A549 (cell line): ENCODE results near the gene ATP13A1. TPM values are rescaled to one million over a fixed set of nuclear protein-coding genes. Genes with fewer than 3 reads are reported as not detected.
A peak's percentile ranks its signal among the peaks of the same experiment; 100 is the strongest.

Experiments
- ATAC-seq, 2 experiments: fragments of 200-7000 bp in 1 of 2; fragments of >200 bp in 1 of 2; cut with Nextera tagmentation in 1 of 2; cut with Tn5 transposase in 1 of 2; 3 replicates each; pipeline versions ENCODE4 v1.8.0 to v1.9.1; 2018 to 2020; ENCODE audit warnings: mild to moderate bottlenecking in 1 of 2, moderate library complexity in 1 of 2
- CTCF ChIA-PET: fragments of 300-600 bp; sonication (Branson Sonifier 250); formaldehyde crosslinking; extraction: SDS; loops from one replicate; lab custom pipeline; 2021; ENCODE audit warnings: antibody characterized with exemption, inconsistent platforms; lab: Yijun Ruan, JAX
- POLR2A ChIA-PET: fragments of 350-600 bp; formaldehyde crosslinking; extraction: SDS; loops from one replicate; lab custom pipeline; 2021; ENCODE audit warnings: antibody characterized with exemption, inconsistent platforms; lab: Yijun Ruan, JAX
- DNase-seq, 2 experiments: peaks; one replicate each; pipeline versions ENCODE4 v3.0.0 to v3.0.0-alpha.2; 2011 to 2016; ENCODE audit warnings: low read depth in 1 of 2, low spot score in 1 of 2
- FAIRE-seq: peaks from 2 replicates; lab custom pipeline; 2011; peaks lifted over from hg19 to GRCh38; lab: Jason Lieb, UNC
- H3K27ac ChIP-seq, 2 experiments: fragments of >200 bp; sonication (Bioruptor Twin); formaldehyde crosslinking; 3 replicates each; pipeline ENCODE4 v1.5.1; 2016 to 2017
- H3K4me1 ChIP-seq: fragments of >200 bp; sonication (Bioruptor Twin); formaldehyde crosslinking; 3 replicates; pipeline ENCODE4 v1.6.1; 2016
- H3K4me2 ChIP-seq: fragments of >200 bp; sonication (Bioruptor Twin); formaldehyde crosslinking; 3 replicates; pipeline ENCODE4 v1.6.1; 2016
- H3K4me3 ChIP-seq: fragments of >200 bp; sonication (Bioruptor Twin); formaldehyde crosslinking; 3 replicates; pipeline ENCODE4 v1.5.1; 2016
- H3K9me3 ChIP-seq: fragments of >200 bp; sonication (Bioruptor Twin); formaldehyde crosslinking; 3 replicates; pipeline ENCODE4 v1.6.1; 2016
- ATOH8 ChIP-seq: fragments of 250-450 bp; sonication (Bioruptor Pico); IDR thresholded peaks from 2 replicates; pipeline ENCODE4 v1.5.0; 2020; ENCODE audit warnings: low read depth, mild to moderate bottlenecking, moderate library complexity
- CBX2 ChIP-seq: fragments of 200-600 bp; sonication (generic); IDR thresholded peaks from 2 replicates; pipeline ENCODE4 v1.6.1; 2016; ENCODE audit warnings: low read depth, mild to moderate bottlenecking, borderline replicate concordance
- CBX8 ChIP-seq: fragments of 200-600 bp; sonication (generic); IDR thresholded peaks from 2 replicates; pipeline ENCODE4 v1.6.1; 2016
- CHD4 ChIP-seq: fragments of 200-600 bp; sonication (generic); IDR thresholded peaks from 2 replicates; pipeline ENCODE4 v1.6.1; 2016; ENCODE audit warnings: antibody characterized with exemption, mild to moderate bottlenecking, borderline replicate concordance
- E2F6 ChIP-seq: IDR thresholded peaks from 2 replicates; pipeline ENCODE4 v1.6.1; 2012; ENCODE audit warnings: low read depth, borderline replicate concordance
- ELK1 ChIP-seq: fragments of 150-350 bp; IDR thresholded peaks from 2 replicates; pipeline ENCODE4 v1.6.1; 2014; ENCODE audit warnings: low read depth, mild to moderate bottlenecking, low read length
- EP300 ChIP-seq, 2 experiments: fragments of >200 bp; sonication (Bioruptor Twin); formaldehyde crosslinking; IDR thresholded peaks; 2 replicates in 1 of 2; 3 replicates in 1 of 2; pipeline ENCODE4 v1.6.1; 2016 to 2017
- FOXS1 ChIP-seq: fragments of 250-450 bp; sonication (Bioruptor Pico); IDR thresholded peaks from 2 replicates; pipeline ENCODE4 v1.5.0; 2020; ENCODE audit warnings: mild to moderate bottlenecking, moderate library complexity
- HDAC2 ChIP-seq: fragments of 200-600 bp; sonication (generic); IDR thresholded peaks from 2 replicates; pipeline ENCODE4 v1.6.1; 2016
- HEYL ChIP-seq: fragments of 250-450 bp; sonication (Bioruptor Pico); IDR thresholded peaks from 2 replicates; pipeline ENCODE4 v1.8.0; 2021; ENCODE audit warnings: mild to moderate bottlenecking, moderate library complexity
- HOXA7 ChIP-seq: fragments of 250-450 bp; sonication (Bioruptor Pico); IDR thresholded peaks from 2 replicates; pipeline ENCODE4 v1.5.0; 2020; ENCODE audit warnings: mild to moderate bottlenecking, moderate library complexity
- JUN ChIP-seq, 2 experiments: fragments of >200 bp; sonication (Bioruptor Twin); formaldehyde crosslinking; IDR thresholded peaks; 2 replicates in 1 of 2; 3 replicates in 1 of 2; pipeline ENCODE4 v1.6.1; 2016 to 2017
- JUNB ChIP-seq: fragments of >200 bp; sonication (Bioruptor Twin); formaldehyde crosslinking; IDR thresholded peaks from 2 replicates; pipeline ENCODE4 v1.6.1; 2016
- KDM1A ChIP-seq: fragments of 200-600 bp; sonication (generic); IDR thresholded peaks from 2 replicates; pipeline ENCODE4 v1.6.1; 2016; ENCODE audit warnings: low read depth, mild to moderate bottlenecking
- MAFK ChIP-seq: fragments of 450-650 bp; IDR thresholded peaks from 2 replicates; pipeline ENCODE4 v1.6.1; 2014; ENCODE audit not compliant: partially characterized antibody
- MAX ChIP-seq: IDR thresholded peaks from 2 replicates; pipeline ENCODE4 v1.6.1; 2012
- NPAS2 ChIP-seq: fragments of 250-450 bp; sonication (Bioruptor Pico); IDR thresholded peaks from 2 replicates; pipeline ENCODE4 v1.8.0; 2022; ENCODE audit warnings: mild to moderate bottlenecking, moderate library complexity, borderline replicate concordance
- NR3C1 ChIP-seq: fragments of >200 bp; sonication (Bioruptor Twin); formaldehyde crosslinking; IDR thresholded peaks from 3 replicates; pipeline ENCODE4 v1.6.1; 2017
- PBX3 ChIP-seq: IDR thresholded peaks from 2 replicates; pipeline ENCODE4 v1.6.1; 2012
- PHF8 ChIP-seq: fragments of 200-600 bp; sonication (generic); IDR thresholded peaks from 2 replicates; pipeline ENCODE4 v1.6.1; 2016; ENCODE audit warnings: low read depth, mild to moderate bottlenecking, antibody characterized with exemption, moderate library complexity, borderline replicate concordance
- POLR2A ChIP-seq: IDR thresholded peaks from 2 replicates; pipeline ENCODE4 v1.6.1; 2012; ENCODE audit warnings: mild to moderate bottlenecking, low read length
- POLR2AphosphoS2 ChIP-seq: conservative IDR thresholded peaks from 2 replicates; pipeline ENCODE4 v1.6.1; 2012; ENCODE audit warnings: low read length, improper control_type of control experiment, inconsistent platforms
- RARB ChIP-seq: fragments of 250-450 bp; sonication (Bioruptor Pico); IDR thresholded peaks from 2 replicates; pipeline ENCODE4 v1.8.0; 2021; ENCODE audit warnings: mild to moderate bottlenecking, moderate library complexity
- RFX5 ChIP-seq: fragments of 450-650 bp; IDR thresholded peaks from 2 replicates; pipeline ENCODE4 v1.7.1; 2014; ENCODE audit warnings: antibody characterized with exemption, mild to moderate bottlenecking, moderate library complexity
- RNF2 ChIP-seq: fragments of 200-600 bp; sonication (generic); IDR thresholded peaks from 2 replicates; pipeline ENCODE4 v1.6.1; 2016; ENCODE audit warnings: low read depth, mild to moderate bottlenecking, antibody characterized with exemption, moderate library complexity, borderline replicate concordance
- TFCP2L1 ChIP-seq: fragments of 250-450 bp; sonication (Bioruptor Pico); IDR thresholded peaks from 2 replicates; pipeline ENCODE4 v1.5.0; 2021; ENCODE audit warnings: mild to moderate bottlenecking
- TP53 ChIP-seq: fragments of 250-450 bp; sonication (Bioruptor Pico); IDR thresholded peaks from 2 replicates; pipeline ENCODE4 v1.5.0; 2021; ENCODE audit warnings: mild to moderate bottlenecking, moderate library complexity
- ZC3H11A ChIP-seq: fragments of 450-650 bp; IDR thresholded peaks from 2 replicates; pipeline ENCODE4 v1.6.1; 2014; ENCODE audit warnings: antibody characterized with exemption, mild to moderate bottlenecking
- ZFP36 ChIP-seq: fragments of 450-650 bp; IDR thresholded peaks from 2 replicates; pipeline ENCODE4 v1.6.1; 2014; ENCODE audit warnings: borderline replicate concordance; ENCODE audit not compliant: partially characterized antibody
- ZSCAN20 ChIP-seq: fragments of 250-450 bp; sonication (Bioruptor Pico); IDR thresholded peaks from 2 replicates; pipeline ENCODE4 v1.8.0; 2022; ENCODE audit warnings: mild to moderate bottlenecking, moderate library complexity
- WGBS: methylation state at CpG from one replicate; pipeline ENCODE4 v1.1.6; 2017; ENCODE audit errors: missing lambda C conversion rate; 5-methylcytosine and 5-hydroxymethylcytosine counted together
- polyA minus RNA-seq: library from RNA; depleted of rRNA, polyadenylated mRNA; stranded (reverse); fragments of >200 nt; gene quantifications from 2 replicates; pipeline ENCODE4 v1.2.3, GENCODE V29; 2011; rRNA and poly(A)+ RNA removed
- polyA plus RNA-seq, 4 experiments: library from polyadenylated mRNA; depleted of rRNA in 3 of 4; stranded (reverse); fragments of >200 nt; fragmentation: RNase III in 1 of 4; extraction: RNeasy Plus Mini Kit Qiagen cat#74134 plus additional on column Dnase treatment in 1 of 4; gene quantifications; 2 replicates in 3 of 4; 3 replicates in 1 of 4; pipeline ENCODE4 v1.2.3, GENCODE V29; 2011 to 2017
- TF ChIP-seq, protein P1 (sequence below): fragments of >200 bp; sonication (Bioruptor Twin); formaldehyde crosslinking; IDR thresholded peaks from 3 replicates; pipeline ENCODE4 v1.6.1; 2016
- TF ChIP-seq, protein P2 (sequence below): fragments of 250-450 bp; sonication (Bioruptor Pico); IDR thresholded peaks from 2 replicates; pipeline ENCODE4 v1.5.0; 2021; ENCODE audit warnings: mild to moderate bottlenecking, moderate library complexity, borderline replicate concordance

The ATP13A1 gene
- polyA plus RNA-seq (2011; rRNA removed), result 10.8 and 13.7 TPM in 2 replicates
- 37.0 and 39.5 TPM in 2 replicates for polyA plus RNA-seq (2012; cell fraction: cytosol; rRNA removed)
- polyA plus RNA-seq (2012; cell fraction: nucleus; rRNA removed), result 209 and 289 TPM in 2 replicates
- 24.6 to 30.1 TPM (median 29.9 TPM) in 3 replicates for polyA plus RNA-seq (2017; fragmentation: RNase III; extraction: RNeasy Plus Mini Kit Qiagen cat#74134 plus additional on column Dnase treatment)
- polyA minus RNA-seq, result 33.3 and 38.6 TPM in 2 replicates

DNA sequence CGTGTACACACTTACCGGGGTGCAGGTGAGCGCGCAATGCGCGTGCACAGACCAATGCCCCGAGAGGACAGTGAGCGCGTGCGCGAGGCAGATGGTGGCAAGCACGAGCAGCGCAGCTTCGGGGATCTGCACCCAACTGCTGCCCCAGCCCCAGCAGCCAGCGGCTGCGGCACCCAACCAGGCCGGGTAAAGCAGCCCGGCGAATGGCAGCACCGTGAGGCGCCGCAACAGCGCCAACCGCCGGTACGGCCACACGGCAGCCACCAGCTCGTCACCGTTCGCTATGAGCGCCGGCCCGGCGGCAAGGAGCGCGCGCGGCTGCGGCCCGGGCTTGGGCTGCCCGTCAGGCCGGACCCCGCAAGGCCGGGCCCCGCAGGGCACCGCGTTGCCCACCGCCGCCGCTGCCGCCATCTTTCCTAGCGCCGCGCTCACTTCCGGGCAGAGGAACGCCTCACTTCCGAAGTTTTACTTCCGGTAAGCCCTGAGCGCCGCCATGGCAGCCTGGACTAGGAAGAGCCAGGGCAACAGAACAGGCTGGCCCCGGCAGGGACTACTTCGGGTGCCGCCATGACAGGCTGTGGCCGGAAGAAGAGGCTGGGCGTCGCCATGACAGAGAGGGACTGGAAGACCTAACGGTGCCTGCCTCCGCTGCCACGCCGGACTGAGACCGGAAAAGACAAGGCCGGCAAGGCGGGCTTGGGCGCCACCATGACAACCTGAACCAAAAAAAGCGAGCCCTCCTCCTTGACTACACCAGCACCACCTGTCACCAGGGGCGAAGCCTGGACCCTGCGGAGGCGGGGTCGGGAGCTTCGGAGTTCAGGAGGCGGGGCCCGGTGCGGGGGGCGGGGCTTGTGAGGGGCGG lies at the start of gene ATP13A1:
Gene ATP13A1 (minus strand): TSS at position 421 of the 865 bp plus-strand sequence. CDS start 10 bp downstream, at position 411.
- ChIA-PET CTCF (interaction anchor here (0.6 kb wide), 1 partner anchor 48 kb away, joined by 3 read pairs; no protein-coding TSS in a partner anchor), POLR2A (interaction anchor here (0.6 to 1.7 kb wide), 7 partner anchors 14 to 1743 kb away, joined by 3 to 9 read pairs (median 5); partner anchors contain the start of genes ZNF14 and ZNF506)
- peak within 1 kb of the TSS; percentile 72 for H3K4me2 ChIP-seq
- peaks cover 8% of the 10 kb centered on the region; the same call in 1 of the 3 replicates for H3K4me1 ChIP-seq
- WGBS, result 2% methylated on average over 12 of the region's 85 CpGs
- H3K27ac ChIP-seq, result peak within 1 kb of the TSS; percentile 86 to 92
- peak within 1 kb of the TSS; percentile 75 for H3K4me3 ChIP-seq
- no peak for FAIRE-seq
- peak; percentile 94 to 96 for ATAC-seq
- 0 out of 3 replicates have a peak, but pooled peaks cover 5% of the 10 kb centered on the region for H3K9me3 ChIP-seq
- DNase-seq, result peak; percentile 55 to 95
- TF ChIP-seq CBX2 (no peak), MAFK (no peak), JUN (IDR thresholded peaks at IDR 0.05) (peak; percentile 77 to 88; a peak in 4 of 5 replicates), NR3C1 (no peak), FOXS1 (CRISPR knock-in tag) (no peak), ZSCAN20 (no peak), TP53 (peak; percentile 16; the same call in 1 of the 2 replicates), RARB (CRISPR knock-in tag) (no peak), CHD4 (no peak), JUNB (no peak), RNF2 (no peak), EP300 (IDR thresholded peaks at IDR 0.05) (no peak), ELK1 (no peak), MAX (peak; percentile 44), HOXA7 (no peak), E2F6 (no peak), TFCP2L1 (no peak), ATOH8 (CRISPR knock-in tag) (no peak), POLR2AphosphoS2 (no peak), NPAS2 (CRISPR knock-in tag) (no peak), HEYL (CRISPR knock-in tag) (no peak), ZFP36 (no peak), PBX3 (no peak), RFX5 (no peak), POLR2A (peak; percentile 70), HDAC2 (no peak), CBX8 (no peak), PHF8 (peak; percentile 51), ZC3H11A (no peak), KDM1A (no peak)
- TF ChIP-seq, protein P1, sequence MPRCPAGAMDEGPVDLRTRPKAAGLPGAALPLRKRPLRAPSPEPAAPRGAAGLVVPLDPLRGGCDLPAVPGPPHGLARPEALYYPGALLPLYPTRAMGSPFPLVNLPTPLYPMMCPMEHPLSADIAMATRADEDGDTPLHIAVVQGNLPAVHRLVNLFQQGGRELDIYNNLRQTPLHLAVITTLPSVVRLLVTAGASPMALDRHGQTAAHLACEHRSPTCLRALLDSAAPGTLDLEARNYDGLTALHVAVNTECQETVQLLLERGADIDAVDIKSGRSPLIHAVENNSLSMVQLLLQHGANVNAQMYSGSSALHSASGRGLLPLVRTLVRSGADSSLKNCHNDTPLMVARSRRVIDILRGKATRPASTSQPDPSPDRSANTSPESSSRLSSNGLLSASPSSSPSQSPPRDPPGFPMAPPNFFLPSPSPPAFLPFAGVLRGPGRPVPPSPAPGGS, result no peak
- TF ChIP-seq, protein P2, sequence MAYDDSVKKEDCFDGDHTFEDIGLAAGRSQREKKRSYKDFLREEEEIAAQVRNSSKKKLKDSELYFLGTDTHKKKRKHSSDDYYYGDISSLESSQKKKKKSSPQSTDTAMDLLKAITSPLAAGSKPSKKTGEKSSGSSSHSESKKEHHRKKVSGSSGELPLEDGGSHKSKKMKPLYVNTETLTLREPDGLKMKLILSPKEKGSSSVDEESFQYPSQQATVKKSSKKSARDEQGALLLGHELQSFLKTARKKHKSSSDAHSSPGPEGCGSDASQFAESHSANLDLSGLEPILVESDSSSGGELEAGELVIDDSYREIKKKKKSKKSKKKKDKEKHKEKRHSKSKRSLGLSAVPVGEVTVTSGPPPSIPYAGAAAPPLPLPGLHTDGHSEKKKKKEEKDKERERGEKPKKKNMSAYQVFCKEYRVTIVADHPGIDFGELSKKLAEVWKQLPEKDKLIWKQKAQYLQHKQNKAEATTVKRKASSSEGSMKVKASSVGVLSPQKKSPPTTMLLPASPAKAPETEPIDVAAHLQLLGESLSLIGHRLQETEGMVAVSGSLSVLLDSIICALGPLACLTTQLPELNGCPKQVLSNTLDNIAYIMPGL, result no peak
